Mesenchymal stem cell (in vitro differentiated cells and primary cell): ENCODE data around the gene METTL18.

ENCODE experiments used
- DNase-seq: peaks from one replicate; pipeline ENCODE4 v3.0.0-alpha.2; 2013
- H2AFZ ChIP-seq: one replicate; pipeline ENCODE4 v1.6.1; 2013; ENCODE audit warnings: low read depth, mild to moderate bottlenecking, control low read depth, inconsistent platforms, low read length, moderate library complexity
- H2AK5ac ChIP-seq: 2 replicates; pipeline ENCODE4 v1.6.1; 2013; ENCODE audit warnings: low read length, moderate library complexity, mild to moderate bottlenecking, inconsistent platforms; ENCODE audit not compliant: severe bottlenecking
- H2BK120ac ChIP-seq: one replicate; pipeline ENCODE4 v1.6.1; 2013; ENCODE audit warnings: low read depth, mild to moderate bottlenecking, inconsistent platforms, low read length, moderate library complexity
- H2BK12ac ChIP-seq, 2 experiments: one replicate each; pipeline ENCODE4 v1.6.1; 2013; ENCODE audit warnings: inconsistent platforms in 2 of 2, low read length in 2 of 2, mild to moderate bottlenecking in 2 of 2, moderate library complexity in 2 of 2, control low read depth in 1 of 2
- H2BK15ac ChIP-seq: one replicate; pipeline ENCODE4 v1.6.1; 2013; ENCODE audit warnings: mild to moderate bottlenecking, low read depth, inconsistent platforms; ENCODE audit not compliant: poor library complexity, severe bottlenecking
- H2BK5ac ChIP-seq: 2 replicates; pipeline ENCODE4 v1.6.1; 2013; ENCODE audit warnings: low read depth, mild to moderate bottlenecking, low read length, control low read depth, inconsistent platforms; ENCODE audit not compliant: poor library complexity, severe bottlenecking
- H3K14ac ChIP-seq, 2 experiments: one replicate each; pipeline ENCODE4 v1.6.1; 2013; ENCODE audit warnings: inconsistent platforms in 2 of 2, low read length in 2 of 2, control low read depth in 1 of 2, mild to moderate bottlenecking in 1 of 2, moderate library complexity in 1 of 2
- H3K18ac ChIP-seq, 2 experiments: one replicate each; pipeline ENCODE4 v1.6.1; 2013; ENCODE audit warnings: inconsistent platforms in 2 of 2, low read length in 2 of 2, control low read depth in 1 of 2, low read depth in 1 of 2, mild to moderate bottlenecking in 1 of 2
- H3K23ac ChIP-seq, 2 experiments: one replicate each; pipeline ENCODE4 v1.6.1; 2013; ENCODE audit warnings: inconsistent platforms in 2 of 2, low read length in 2 of 2, mild to moderate bottlenecking in 2 of 2, moderate library complexity in 2 of 2, control low read depth in 1 of 2
- H3K27ac ChIP-seq: 2 replicates; pipeline ENCODE4 v1.5.1; 2013; ENCODE audit warnings: mild to moderate bottlenecking, moderate library complexity, low read length, control low read depth, inconsistent platforms; ENCODE audit not compliant: poor library complexity, severe bottlenecking
- H3K27me3 ChIP-seq, 2 experiments: 2 replicates each; pipeline versions ENCODE4 v1.6.1 to v1.7.0; 2013; ENCODE audit warnings: low read length in 2 of 2, mild to moderate bottlenecking in 2 of 2, moderate library complexity in 2 of 2, control low read depth in 1 of 2, inconsistent platforms in 1 of 2; ENCODE audit not compliant: control insufficient read depth in 1 of 2, insufficient read depth in 1 of 2
- H3K36me3 ChIP-seq, 2 experiments: 2 replicates each; pipeline versions ENCODE4 v1.6.1 to v1.7.0; 2013; ENCODE audit warnings: low read length in 2 of 2, control low read depth in 1 of 2, inconsistent platforms in 1 of 2, low read depth in 1 of 2, mild to moderate bottlenecking in 1 of 2; ENCODE audit not compliant: insufficient read depth in 2 of 2, control insufficient read depth in 1 of 2
- H3K4ac ChIP-seq, 2 experiments: one replicate each; pipeline ENCODE4 v1.6.1; 2013; ENCODE audit warnings: inconsistent platforms in 2 of 2, low read length in 2 of 2, mild to moderate bottlenecking in 2 of 2, moderate library complexity in 2 of 2, control low read depth in 1 of 2, low read depth in 1 of 2
- H3K4me1 ChIP-seq: 2 replicates; pipeline ENCODE4 v1.6.1; 2013; ENCODE audit warnings: low read depth, low read length, control low read depth; ENCODE audit not compliant: control insufficient read depth, insufficient read depth
- H3K4me2 ChIP-seq: 2 replicates; pipeline ENCODE4 v1.6.1; 2013; ENCODE audit warnings: low read length, mild to moderate bottlenecking, inconsistent platforms; ENCODE audit not compliant: poor library complexity, severe bottlenecking
- H3K4me3 ChIP-seq, 2 experiments: 2 replicates each; pipeline versions ENCODE4 v1.5.1 to v1.7.0; 2013; ENCODE audit warnings: low read length in 2 of 2, mild to moderate bottlenecking in 2 of 2, control low read depth in 1 of 2, low read depth in 1 of 2; ENCODE audit not compliant: insufficient read depth in 1 of 2
- H3K79me1 ChIP-seq: replicated peaks from 2 replicates; pipeline ENCODE4 v1.6.1; 2013; ENCODE audit warnings: mild to moderate bottlenecking, control low read depth, low read length, inconsistent platforms; ENCODE audit not compliant: poor library complexity, severe bottlenecking
- H3K9ac ChIP-seq: 2 replicates; pipeline ENCODE4 v1.7.0; 2013; ENCODE audit warnings: mild to moderate bottlenecking, low read length, moderate library complexity
- H3K9me3 ChIP-seq: 2 replicates; pipeline ENCODE4 v1.7.0; 2013; ENCODE audit warnings: mild to moderate bottlenecking, low read length; ENCODE audit not compliant: control insufficient read depth
- H4K8ac ChIP-seq: one replicate; pipeline ENCODE4 v1.6.1; 2013; ENCODE audit warnings: inconsistent platforms, mild to moderate bottlenecking, low read length, moderate library complexity
- H4K91ac ChIP-seq: one replicate; pipeline ENCODE4 v1.6.1; 2013; ENCODE audit warnings: mild to moderate bottlenecking, low read length, inconsistent platforms
- WGBS: methylation state at CpG from one replicate; pipeline ENCODE4 v1.1.7; 2013; ENCODE audit warnings: mixed read lengths; 5-methylcytosine and 5-hydroxymethylcytosine counted together

Gene METTL18

DNA sequence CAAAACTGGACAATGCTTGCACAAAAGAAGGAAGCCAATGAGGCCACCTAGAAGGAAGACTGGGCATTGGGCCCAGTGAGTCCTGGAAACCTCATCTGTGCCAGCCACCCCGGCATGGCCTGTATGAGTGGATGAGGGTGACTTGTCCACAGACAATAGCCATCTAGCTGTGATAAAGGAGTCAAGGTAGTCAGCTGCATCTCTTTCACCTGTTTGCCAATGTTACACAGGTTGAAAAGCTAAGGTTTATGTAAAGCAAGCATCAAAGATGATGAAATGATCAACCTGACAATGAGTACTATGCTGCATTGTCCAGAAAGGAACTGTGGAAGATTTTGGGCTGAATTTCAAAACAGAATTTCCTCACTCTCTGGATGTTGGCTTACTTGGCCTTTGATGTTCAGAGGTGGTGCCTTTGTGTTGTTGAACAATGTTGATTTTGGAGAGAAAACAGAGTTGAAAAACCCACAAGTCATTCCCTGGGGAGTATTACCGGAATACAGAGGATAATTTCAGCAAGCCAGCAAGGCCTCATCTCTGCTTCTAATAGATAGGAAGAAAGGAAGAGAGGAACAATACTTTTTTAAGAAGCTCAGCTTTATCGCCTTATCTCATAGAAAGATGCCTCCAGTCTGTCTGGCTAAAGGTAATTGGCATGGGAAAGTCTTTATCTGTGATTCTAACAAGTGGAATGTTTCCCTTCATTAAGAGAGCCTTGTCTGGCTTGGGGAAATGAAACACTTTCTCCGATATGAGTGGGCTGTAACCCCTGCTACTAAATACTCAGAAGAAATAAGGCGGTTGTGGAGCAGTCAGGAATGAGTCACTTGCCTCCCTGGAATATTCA is 49.5 kb downstream of the METTL18 start:
- no peak overlapping the region for H2AK5ac ChIP-seq
- no peaks in the 10 kb centered on the region for H3K79me1 ChIP-seq
- H3K9ac ChIP-seq: peak overlapping the region; percentile 19
- no peak overlapping the region for H3K14ac ChIP-seq
- H3K4me2 ChIP-seq: no peak overlapping the region
- no peak overlapping the region for H2AFZ ChIP-seq
- H3K9me3 ChIP-seq: no peaks in the 10 kb centered on the region
- peaks cover 0 to 33% of the 10 kb centered on the region in 2 experiments for H3K27me3 ChIP-seq
- H3K27ac ChIP-seq: no peak overlapping the region
- no peaks in the 10 kb centered on the region for H3K36me3 ChIP-seq
- no peak overlapping the region for H2BK15ac ChIP-seq
- no peak overlapping the region for H4K8ac ChIP-seq
- DNase-seq: no peak
- WGBS: 76% methylated on average over 2 of the region's 5 CpGs
- H3K4me1 ChIP-seq: no peaks in the 10 kb centered on the region
- H3K4me3 ChIP-seq: no peak overlapping the region
- H2BK5ac ChIP-seq: no peak overlapping the region
- H3K18ac ChIP-seq: no peak overlapping the region
- H3K4ac ChIP-seq: no peak overlapping the region
- peak overlapping the region; percentile 48 for H4K91ac ChIP-seq
- H3K23ac ChIP-seq: no peak overlapping the region
- H2BK12ac ChIP-seq: no peak overlapping the region
- no peak overlapping the region for H2BK120ac ChIP-seq
